HepG2 (cell line): ENCODE data around the gene EFNA3. TPM values are rescaled to one million over a fixed set of nuclear protein-coding genes. Genes with fewer than 3 reads are reported as not detected.
A peak's percentile ranks its signal among the peaks of the same experiment; 100 is the strongest.

Experiments
- BCL6 ChIP-seq: IDR thresholded peaks from 2 replicates; pipeline ENCODE4 v1.6.1; 2016; ENCODE audit warnings: missing genetic modification reagents, missing compliant biosample characterization
- CHD2 ChIP-seq: IDR thresholded peaks from 2 replicates; pipeline ENCODE4 v1.6.1; 2011; ENCODE audit warnings: low read depth, low read length, improper control_type of control experiment
- E2F5 ChIP-seq: sonication (generic); formaldehyde crosslinking; conservative IDR thresholded peaks from 2 replicates; pipeline ENCODE4 v1.4.0; 2020; ENCODE audit warnings: missing genetic modification reagents
- HIVEP1 ChIP-seq: sonication (generic); formaldehyde crosslinking; IDR thresholded peaks from 2 replicates; pipeline ENCODE4 v1.4.0; 2020; ENCODE audit warnings: mild to moderate bottlenecking, missing genetic modification reagents
- KLF13 ChIP-seq: sonication (generic); formaldehyde crosslinking; IDR thresholded peaks from 2 replicates; pipeline ENCODE4 v1.4.0; 2020; ENCODE audit warnings: mild to moderate bottlenecking, missing genetic modification reagents
- PAF1 ChIP-seq: IDR thresholded peaks from 2 replicates; pipeline ENCODE4 v1.6.1; 2016; ENCODE audit warnings: missing genetic modification reagents, missing compliant biosample characterization
- RFXANK ChIP-seq: IDR thresholded peaks from 2 replicates; pipeline ENCODE4 v1.6.1; 2016
- SMYD3 ChIP-seq: sonication (generic); formaldehyde crosslinking; IDR thresholded peaks from 2 replicates; pipeline ENCODE4 v1.8.1; 2023; ENCODE audit warnings: mild to moderate bottlenecking, missing genetic modification reagents
- SNAPC5 ChIP-seq: sonication (generic); formaldehyde crosslinking; IDR thresholded peaks from 2 replicates; pipeline ENCODE4 v1.8.1; 2023; ENCODE audit warnings: mild to moderate bottlenecking, missing genetic modification reagents, borderline replicate concordance
- SRSF9 ChIP-seq: fragments of 200-400 bp; formaldehyde crosslinking; IDR thresholded peaks from 2 replicates; pipeline ENCODE4 v1.6.1; 2018; ENCODE audit warnings: borderline replicate concordance, mild to moderate bottlenecking, low read depth, low read length; ENCODE audit not compliant: insufficient read depth, poor library complexity, severe bottlenecking
- TCF12 ChIP-seq, 2 experiments: fragments of 450-650 bp in 1 of 2; sonication (generic) in 1 of 2; formaldehyde crosslinking in 1 of 2; IDR thresholded peaks; 2 replicates each; pipeline versions ENCODE4 v1.6.1 to v1.8.0; 2017 to 2022; ENCODE audit warnings: antibody characterized with exemption in 1 of 2, mild to moderate bottlenecking in 1 of 2, missing genetic modification reagents in 1 of 2, moderate library complexity in 1 of 2
- TRAFD1 ChIP-seq: sonication (generic); formaldehyde crosslinking; IDR thresholded peaks from 2 replicates; pipeline ENCODE4 v1.5.1; 2020; ENCODE audit warnings: missing genetic modification reagents, mild to moderate bottlenecking, borderline replicate concordance
- ZBTB1 ChIP-seq: sonication (generic); formaldehyde crosslinking; IDR thresholded peaks from 2 replicates; pipeline ENCODE4 v1.4.0; 2020; ENCODE audit warnings: missing genetic modification reagents, borderline replicate concordance
- ZC3H13 ChIP-seq: sonication (generic); formaldehyde crosslinking; IDR thresholded peaks from 2 replicates; pipeline ENCODE4 v1.8.1; 2023; ENCODE audit warnings: mild to moderate bottlenecking, missing genetic modification reagents, moderate library complexity
- ZNF232 ChIP-seq: sonication (generic); formaldehyde crosslinking; IDR thresholded peaks from 2 replicates; pipeline ENCODE4 v1.4.0; 2020; ENCODE audit warnings: missing genetic modification reagents, borderline replicate concordance
- ZNF251 ChIP-seq: sonication (generic); formaldehyde crosslinking; IDR thresholded peaks from 2 replicates; pipeline ENCODE4 v1.9.0; 2021; ENCODE audit warnings: mild to moderate bottlenecking, missing genetic modification reagents
- ZNF281 ChIP-seq: sonication (generic); formaldehyde crosslinking; IDR thresholded peaks from 2 replicates; pipeline ENCODE4 v1.4.0; 2020; ENCODE audit warnings: missing genetic modification reagents, borderline replicate concordance
- ZNF460 ChIP-seq: sonication (generic); formaldehyde crosslinking; IDR thresholded peaks from 2 replicates; pipeline ENCODE4 v1.5.1; 2020; ENCODE audit warnings: missing genetic modification reagents, mild to moderate bottlenecking, borderline replicate concordance
- ZNF589 ChIP-seq: sonication (generic); formaldehyde crosslinking; conservative IDR thresholded peaks from 2 replicates; pipeline ENCODE4 v1.8.0; 2022; ENCODE audit warnings: mild to moderate bottlenecking, moderate library complexity, missing genetic modification reagents
- ZNF770 ChIP-seq: sonication (generic); formaldehyde crosslinking; IDR thresholded peaks from 2 replicates; pipeline ENCODE4 v1.5.0; 2020; ENCODE audit warnings: mild to moderate bottlenecking, missing genetic modification reagents
- ZNF790 ChIP-seq: sonication (generic); formaldehyde crosslinking; IDR thresholded peaks from 2 replicates; pipeline ENCODE4 v1.8.0; 2022; ENCODE audit warnings: missing genetic modification reagents, mild to moderate bottlenecking, borderline replicate concordance
- polyA plus RNA-seq, 8 experiments: library from polyadenylated mRNA; depleted of rRNA in 3 of 8; stranded (reverse) in 7 of 8; unstranded in 1 of 8; fragments of >200 nt; fragmentation: Illumina TruSeq in 4 of 8; extraction: Trizol in 4 of 8; gene quantifications; 2 replicates each; pipeline versions ENCODE4 v1.2.1 to v1.2.3, GENCODE V29; 2011 to 2016; ENCODE audit warnings: low read depth in 4 of 8, missing spikeins in 1 of 8, mixed read lengths in 1 of 8; ENCODE audit not compliant: insufficient read depth in 1 of 8
- total RNA-seq, 5 experiments: library from RNA; depleted of rRNA; stranded (reverse); fragments of >200 nt; fragmentation: Illumina TruSeq; extraction: Trizol; gene quantifications; 2 replicates each; pipeline ENCODE4 v1.2.3, GENCODE V29; 2016; ENCODE audit warnings: low read depth in 1 of 5

EFNA3 gene
- total and polyA plus RNA-seq, 2 of the 13 experiments (the other 11 are each of a cell fraction or from before 2014, with no cell fraction given), result 1.0 to 5.7 TPM

GRCh38 chr1:155050560-155051341 lies 27.9 kb upstream of the EFNA3 start, which contains the start of gene ADAM15 (continued):
- TF ChIP-seq ZNF281 (no peak; the same call in 1 of the 2 replicates), ZNF251 (CRISPR knock-in tag) (0 out of 2 replicates have a peak, but pooled peaks have one; percentile 47), ZC3H13 (CRISPR knock-in tag) (peak; percentile 65; the same call in 1 of the 2 replicates), TRAFD1 (no peak), SRSF9 (no peak), SNAPC5 (CRISPR knock-in tag) (no peak), SMYD3 (no peak), HIVEP1 (peak; percentile 45; the same call in 1 of the 2 replicates), ZNF460 (no peak; the same call in 1 of the 2 replicates), ZNF589 (CRISPR knock-in tag) (peak; percentile 79; the same call in 1 of the 2 replicates), ZBTB1 (CRISPR knock-in tag) (no peak), ZNF770 (peak; percentile 58; the same call in 1 of the 2 replicates), BCL6 (no peak), PAF1 (no peak), RFXANK (CRISPR knock-in tag) (no peak; the same call in 1 of the 2 replicates), E2F5 (CRISPR knock-in tag) (peak; percentile 94), ZNF232 (CRISPR knock-in tag) (no peak), KLF13 (CRISPR knock-in tag) (peak; percentile 94; the same call in 1 of the 2 replicates), TCF12 (IDR thresholded peaks at IDR 0.05) (no peak), TCF12 (CRISPR knock-in tag; IDR thresholded peaks at IDR 0.05) (no peak), ZNF790 (CRISPR knock-in tag) (peak; percentile 78; the same call in 1 of the 2 replicates), CHD2 (no peak)
